Mucosa of gallbladder (tissue), 1 donor: ENCODE data around the gene PITX2. TPM values are rescaled to one million over a fixed set of nuclear protein-coding genes. Genes with fewer than 3 reads are reported as not detected.

Experiments used
- DNase-seq: peaks from one replicate; pipeline ENCODE4 v3.0.0-alpha.2; 2020; ENCODE audit warnings: low spot score
- total RNA-seq: library from RNA; stranded (reverse); gene quantifications from one replicate; pipeline ENCODE4 v1.2.1, GENCODE V29; 2021
- donor health status: DM: no; HTN: no; CAD: no.

The PITX2 gene
- total RNA-seq, 1 donor from 2014 or later: 4.2 TPM

- no peak for DNase-seq
Measured at GRCh38 chr4:110623718-110624397, 981 bp upstream of the PITX2 start.

GRCh38 chr4:110621839-110622751 is 782 bp downstream of the PITX2 start:
- DNase-seq: no peak

GRCh38 chr4:110621328-110621812 is 1.5 kb downstream of the PITX2 start:
- DNase-seq: no peak

- no peak for DNase-seq
Measured at GRCh38 chr4:110620691-110621327, 2.1 kb downstream of the PITX2 start.

GRCh38 chr4:110620322-110620690 is 2.6 kb downstream of the PITX2 start:
- DNase-seq: no peak

- no peak for DNase-seq
Measured at GRCh38 chr4:110619463-110620247, 3.2 kb downstream of the PITX2 start.

- no peak for DNase-seq
Measured at GRCh38 chr4:110618581-110619462, 4.1 kb downstream of the PITX2 start.

- DNase-seq: no peak
Measured at GRCh38 chr4:110617646-110618580, 5.0 kb downstream of the PITX2 start.

- no peak for DNase-seq
Measured at GRCh38 chr4:110617075-110617640, 5.7 kb downstream of the PITX2 start.

- DNase-seq: no peak
Measured at GRCh38 chr4:110616238-110617074, 6.4 kb downstream of the PITX2 start.

- no peak for DNase-seq
Measured at GRCh38 chr4:110615353-110616237, 7.3 kb downstream of the PITX2 start.

GRCh38 chr4:110614976-110615352 is 7.9 kb downstream of the PITX2 start:
- no peak for DNase-seq

GRCh38 chr4:110614173-110614963 is 8.5 kb downstream of the PITX2 start:
- DNase-seq: no peak

GRCh38 chr4:110613745-110614144 is 9.1 kb downstream of the PITX2 start:
- DNase-seq: no peak

GRCh38 chr4:110612631-110613269 is 10.1 kb downstream of the PITX2 start:
- no peak for DNase-seq

GRCh38 chr4:110611968-110612447 is 10.9 kb downstream of the PITX2 start:
- DNase-seq: no peak
